Adrenal gland (tissue), 5 donors: ENCODE data around the gene FOXB1.

Experiments used
- POLR2A ChIP-seq, 2 donors: fragments of 450-650 bp; IDR thresholded peaks; one replicate each; pipeline ENCODE4 v1.6.1; 2017; ENCODE audit warnings: antibody characterized with exemption in 2 of 2, mild to moderate bottlenecking in 2 of 2, moderate library complexity in 1 of 2
- TF ChIP-seq, protein P1 (sequence below), 6 experiments: fragments of 450-650 bp in 4 of 6; fragments of 200-600 bp in 2 of 6; sonication (generic) in 1 of 6; IDR thresholded peaks; 1 replicate in 5 of 6; 2 replicates in 1 of 6; pipeline versions ENCODE4 v1.5.1 to v1.8.0; 2016 to 2021; ENCODE audit warnings: antibody characterized with exemption in 6 of 6, mild to moderate bottlenecking in 2 of 6, moderate library complexity in 1 of 6
- donor health status: DM: no; HTN: no; CAD: no.

GRCh38 chr15:60009124-60009960 lies 5.2 kb downstream of the FOXB1 start:
- TF ChIP-seq, protein P1, sequence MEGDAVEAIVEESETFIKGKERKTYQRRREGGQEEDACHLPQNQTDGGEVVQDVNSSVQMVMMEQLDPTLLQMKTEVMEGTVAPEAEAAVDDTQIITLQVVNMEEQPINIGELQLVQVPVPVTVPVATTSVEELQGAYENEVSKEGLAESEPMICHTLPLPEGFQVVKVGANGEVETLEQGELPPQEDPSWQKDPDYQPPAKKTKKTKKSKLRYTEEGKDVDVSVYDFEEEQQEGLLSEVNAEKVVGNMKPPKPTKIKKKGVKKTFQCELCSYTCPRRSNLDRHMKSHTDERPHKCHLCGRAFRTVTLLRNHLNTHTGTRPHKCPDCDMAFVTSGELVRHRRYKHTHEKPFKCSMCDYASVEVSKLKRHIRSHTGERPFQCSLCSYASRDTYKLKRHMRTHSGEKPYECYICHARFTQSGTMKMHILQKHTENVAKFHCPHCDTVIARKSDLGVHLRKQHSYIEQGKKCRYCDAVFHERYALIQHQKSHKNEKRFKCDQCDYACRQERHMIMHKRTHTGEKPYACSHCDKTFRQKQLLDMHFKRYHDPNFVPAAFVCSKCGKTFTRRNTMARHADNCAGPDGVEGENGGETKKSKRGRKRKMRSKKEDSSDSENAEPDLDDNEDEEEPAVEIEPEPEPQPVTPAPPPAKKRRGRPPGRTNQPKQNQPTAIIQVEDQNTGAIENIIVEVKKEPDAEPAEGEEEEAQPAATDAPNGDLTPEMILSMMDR (IDR thresholded peaks at IDR 0.05): no peak
- no peak for TF ChIP-seq POLR2A (IDR thresholded peaks at IDR 0.05)
